BE2C (cell line): Measurements from ENCODE around the gene RPP30.
"Not testable (repeated sequence)": the region's sequence is repeated elsewhere in the genome, so short reads cannot be mapped to it uniquely, and the experiment has no call there.

Experiments
- DNase-seq: peaks from one replicate; pipeline ENCODE4 v3.0.0-alpha.2; 2020
- H3K27me3 ChIP-seq: fragments of 250-450 bp; sonication (Bioruptor Pico); 2 replicates; pipeline ENCODE4 v1.5.1; 2020; ENCODE audit warnings: mild to moderate bottlenecking
- H3K36me3 ChIP-seq: fragments of 250-450 bp; sonication (Bioruptor Pico); 2 replicates; pipeline ENCODE4 v1.5.1; 2020; ENCODE audit warnings: mild to moderate bottlenecking
- H3K4me1 ChIP-seq: fragments of 250-450 bp; sonication (Bioruptor Pico); 2 replicates; pipeline ENCODE4 v1.5.1; 2020
- H3K4me3 ChIP-seq: 2 replicates; pipeline ENCODE4 v1.5.1; 2011; ENCODE audit warnings: low read depth, low read length
- H3K9me3 ChIP-seq: fragments of 250-450 bp; sonication (Bioruptor Pico); 2 replicates; pipeline ENCODE4 v1.5.1; 2020
- CTCF ChIP-seq: IDR thresholded peaks from 2 replicates; pipeline ENCODE4 v1.5.1; 2012; ENCODE audit warnings: mild to moderate bottlenecking, low read depth, low read length

Gene RPP30

GRCh38 chr10:90890347-90890746, 18.6 kb downstream of the RPP30 start:
- Histone ChIP-seq H3K9me3 (no peaks in the 10 kb centered on the region), H3K36me3 (peaks cover 73% of the 10 kb centered on the region), H3K4me3 (no peak overlapping the region), H3K4me1 (no peaks in the 10 kb centered on the region; the same call in 1 of the 2 replicates), H3K27me3 (no peaks in the 10 kb centered on the region)
- no peak for TF ChIP-seq CTCF
- no peak for DNase-seq

GRCh38 chr10:90893190-90893589, 21.4 kb downstream of the RPP30 start:
- H3K4me3 ChIP-seq: no peak overlapping the region
- no peaks in the 10 kb centered on the region; the same call in 1 of the 2 replicates for H3K4me1 ChIP-seq
- no peak for TF ChIP-seq CTCF
- no peaks in the 10 kb centered on the region for H3K9me3 ChIP-seq
- DNase-seq: no peak
- peaks cover 59% of the 10 kb centered on the region for H3K36me3 ChIP-seq
- no peaks in the 10 kb centered on the region for H3K27me3 ChIP-seq

- peaks cover 43% of the 10 kb centered on the region for H3K36me3 ChIP-seq
- H3K27me3 ChIP-seq, H3K4me1 ChIP-seq, H3K4me3 ChIP-seq, H3K9me3 ChIP-seq, DNase-seq: not testable (repeated sequence)
These were observed 25.1 kb downstream of the RPP30 start for GRCh38 chr10:90896916-90897315.

GRCh38 chr10:90905925-90906324, 34.2 kb downstream of the RPP30 start:
- no peaks in the 10 kb centered on the region; the same call in 1 of the 2 replicates for H3K36me3 ChIP-seq
- no peak for TF ChIP-seq CTCF
- no peaks in the 10 kb centered on the region for H3K27me3 ChIP-seq
- no peak overlapping the region for H3K4me3 ChIP-seq
- no peaks in the 10 kb centered on the region for H3K9me3 ChIP-seq
- no peak for DNase-seq
- H3K4me1 ChIP-seq: no peaks in the 10 kb centered on the region

GRCh38 chr10:90906596-90906995, 34.8 kb downstream of the RPP30 start:
- no peak overlapping the region for H3K4me3 ChIP-seq
- H3K9me3 ChIP-seq: no peaks in the 10 kb centered on the region
- H3K27me3 ChIP-seq: no peaks in the 10 kb centered on the region
- H3K36me3 ChIP-seq: no peaks in the 10 kb centered on the region; the same call in 1 of the 2 replicates
- no peak for DNase-seq
- no peaks in the 10 kb centered on the region for H3K4me1 ChIP-seq
- TF ChIP-seq CTCF: no peak

- DNase-seq: peak; percentile 61
- peak; percentile 86 for TF ChIP-seq CTCF
- no peaks in the 10 kb centered on the region for H3K36me3 ChIP-seq
- no peak overlapping the region for H3K4me3 ChIP-seq
- H3K27me3 ChIP-seq: no peaks in the 10 kb centered on the region
- H3K9me3 ChIP-seq: no peaks in the 10 kb centered on the region
- H3K4me1 ChIP-seq: no peaks in the 10 kb centered on the region
These were observed 39.6 kb downstream of the RPP30 start for GRCh38 chr10:90911133-90912051.
